Adrenal gland (tissue), 12 donors: ENCODE results near the gene MTCP1. TPM values are rescaled to one million over a fixed set of nuclear protein-coding genes. Genes with fewer than 3 reads are reported as not detected.
A peak's percentile ranks its signal among the peaks of the same experiment; 100 is the strongest.

Experiments
- DNase-seq, 7 donors: peaks; one replicate each; pipeline ENCODE4 v3.0.0-alpha.2; 2019 to 2020
- H3K27ac ChIP-seq, 5 donors: fragments of 200-600 bp; sonication (generic) in 4 of 5; 1 replicate in 3 of 5; 2 replicates in 2 of 5; pipeline versions ENCODE4 v1.5.1 to v1.8.0; 2016 to 2020; ENCODE audit warnings: mild to moderate bottlenecking in 1 of 5
- H3K27me3 ChIP-seq: fragments of 200-600 bp; 2 replicates; pipeline ENCODE4 v1.8.0; 2021
- H3K36me3 ChIP-seq, 2 donors: fragments of 200-600 bp; replicated peaks in 1 of 2; 1 replicate in 1 of 2; 2 replicates in 1 of 2; pipeline versions ENCODE4 v1.5.1 to v1.8.0; 2018 to 2022
- H3K4me1 ChIP-seq, 2 donors: fragments of 200-600 bp; replicated peaks in 1 of 2; 1 replicate in 1 of 2; 2 replicates in 1 of 2; pipeline versions ENCODE4 v1.5.1 to v1.8.0; 2018 to 2021
- H3K4me3 ChIP-seq, 4 donors: fragments of 200-600 bp; sonication (generic) in 3 of 4; one replicate each; pipeline ENCODE4 v1.5.1; 2016 to 2018
- H3K9me3 ChIP-seq, 3 donors: fragments of 200-600 bp; sonication (generic) in 1 of 3; replicated peaks in 1 of 3; 1 replicate in 2 of 3; 2 replicates in 1 of 3; pipeline versions ENCODE4 v1.5.1 to v1.8.0; 2016 to 2021
- POLR2A ChIP-seq, 2 donors: fragments of 450-650 bp; IDR thresholded peaks; one replicate each; pipeline ENCODE4 v1.6.1; 2017; ENCODE audit warnings: antibody characterized with exemption in 2 of 2, mild to moderate bottlenecking in 2 of 2, moderate library complexity in 1 of 2
- WGBS, 4 donors: extraction: QIAGEN DNeasy Blood & Tissue Kit in 2 of 4; methylation state at CpG; one replicate each; pipeline versions ENCODE4 v1.1.5 to v1.1.7; 2013 to 2017; 5-methylcytosine and 5-hydroxymethylcytosine counted together
- intact Hi-C, 2 donors: fragments of 100-400 bp; cut with DNase I; formaldehyde crosslinking; loops; one replicate each; pipeline versions ENCODE4 v1.14.1 to v1.15.0; 2022 to 2023
- polyA plus RNA-seq, 3 donors: library from polyadenylated mRNA; stranded (reverse); fragments of 200-250 nt in 2 of 3; fragments of 350-450 nt in 1 of 3; fragmentation: Illumina TruSeq in 1 of 3; extraction: RNeasy Lipid Tissue Mini Kit (QIAGEN cat#74804) in 1 of 3; gene quantifications; one replicate each; pipeline ENCODE4 v1.2.3, GENCODE V29; 2013 to 2014
- total RNA-seq, 9 donors: library from RNA; depleted of rRNA in 4 of 9; stranded (reverse); fragments of >200 nt in 4 of 9; fragments of 120-200 nt in 1 of 9; fragmentation: NEBNext Ultra II Directional in 1 of 9; extraction: Animal tissue kit (Norgen Biotek cat#: 25700) in 1 of 9; gene quantifications; one replicate each; pipeline versions ENCODE4 v1.1.0 to v1.2.4, GENCODE V29; 2013 to 2023
- TF ChIP-seq, protein P1 (sequence below), 6 experiments: fragments of 450-650 bp in 4 of 6; fragments of 200-600 bp in 2 of 6; sonication (generic) in 1 of 6; IDR thresholded peaks; 1 replicate in 5 of 6; 2 replicates in 1 of 6; pipeline versions ENCODE4 v1.5.1 to v1.8.0; 2016 to 2021; ENCODE audit warnings: antibody characterized with exemption in 6 of 6, mild to moderate bottlenecking in 2 of 6, moderate library complexity in 1 of 6
- donor health status: healthy with polysubstance abuse.
- donor health status: Bipolar disorder and iron deficiency.
- donor health status: DM: yes; HTN: yes; CAD: no.
- donor health status: DM: no; HTN: no; CAD: no.
- donor health status: DM: no; HTN: no; CAD: no.
- donor health status: DM: yes; HTN: yes; CAD: no.

The MTCP1 gene
- total and polyA plus RNA-seq, 12 donors = 1.2 to 218 (median 17.1) TPM; not detected in 1

- intact Hi-C loops = no loop called here
- Histone ChIP-seq H3K4me3 (peak overlapping the region in 2 of 4 donors; percentile 36 to 59), H3K36me3 (peaks cover 0 to 9% of the 10 kb centered on the region in 2 donors), H3K27ac (peak overlapping the region in 2 of 5 donors; percentile 71 to 86), H3K9me3 (no peaks in the 10 kb centered on the region), H3K27me3 (no peaks in the 10 kb centered on the region), H3K4me1 (peaks cover 0 to 10% of the 10 kb centered on the region in 2 donors)
- no peak for DNase-seq
- TF ChIP-seq, protein P1, sequence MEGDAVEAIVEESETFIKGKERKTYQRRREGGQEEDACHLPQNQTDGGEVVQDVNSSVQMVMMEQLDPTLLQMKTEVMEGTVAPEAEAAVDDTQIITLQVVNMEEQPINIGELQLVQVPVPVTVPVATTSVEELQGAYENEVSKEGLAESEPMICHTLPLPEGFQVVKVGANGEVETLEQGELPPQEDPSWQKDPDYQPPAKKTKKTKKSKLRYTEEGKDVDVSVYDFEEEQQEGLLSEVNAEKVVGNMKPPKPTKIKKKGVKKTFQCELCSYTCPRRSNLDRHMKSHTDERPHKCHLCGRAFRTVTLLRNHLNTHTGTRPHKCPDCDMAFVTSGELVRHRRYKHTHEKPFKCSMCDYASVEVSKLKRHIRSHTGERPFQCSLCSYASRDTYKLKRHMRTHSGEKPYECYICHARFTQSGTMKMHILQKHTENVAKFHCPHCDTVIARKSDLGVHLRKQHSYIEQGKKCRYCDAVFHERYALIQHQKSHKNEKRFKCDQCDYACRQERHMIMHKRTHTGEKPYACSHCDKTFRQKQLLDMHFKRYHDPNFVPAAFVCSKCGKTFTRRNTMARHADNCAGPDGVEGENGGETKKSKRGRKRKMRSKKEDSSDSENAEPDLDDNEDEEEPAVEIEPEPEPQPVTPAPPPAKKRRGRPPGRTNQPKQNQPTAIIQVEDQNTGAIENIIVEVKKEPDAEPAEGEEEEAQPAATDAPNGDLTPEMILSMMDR (IDR thresholded peaks at IDR 0.05) = no peak
- TF ChIP-seq POLR2A (IDR thresholded peaks at IDR 0.05) = no peak
- WGBS, 4 donors = 16 to 43% (median 30%) methylated on average over 12 of the region's 12 CpGs
These were observed 898 bp downstream of the MTCP1 start for GRCh38 chrX:155070038-155070437.

- H3K36me3 ChIP-seq = peaks cover 0 to 9% of the 10 kb centered on the region in 2 donors
- WGBS, 4 donors = 72 to 100% (median 94%) methylated on average over 1 of the region's 1 CpG
- H3K9me3 ChIP-seq = no peaks in the 10 kb centered on the region
- DNase-seq = no peak
- intact Hi-C loops = no loop called here
- no peaks in the 10 kb centered on the region for H3K27me3 ChIP-seq
- TF ChIP-seq POLR2A (IDR thresholded peaks at IDR 0.05) = no peak
- TF ChIP-seq, protein P1 (IDR thresholded peaks at IDR 0.05) = no peak
- H3K27ac ChIP-seq = no peak overlapping the region
- H3K4me3 ChIP-seq = peak overlapping the region in 1 of 4 donors; percentile 59
- H3K4me1 ChIP-seq = peaks cover 0 to 10% of the 10 kb centered on the region in 2 donors
These were observed 1.5 kb downstream of the MTCP1 start for GRCh38 chrX:155069414-155069813.

GRCh38 chrX:155068165-155068564 is 2.8 kb downstream of the MTCP1 start:
- intact Hi-C loops = no loop called here
- no peak overlapping the region for H3K4me3 ChIP-seq
- peak in 5 of 7 donors; percentile 34 to 52 (median 46) for DNase-seq
- H3K9me3 ChIP-seq = no peaks in the 10 kb centered on the region
- H3K4me1 ChIP-seq = peaks cover 0 to 10% of the 10 kb centered on the region in 2 donors
- peaks cover 0 to 1% of the 10 kb centered on the region in 2 donors for H3K36me3 ChIP-seq
- no peaks in the 10 kb centered on the region for H3K27me3 ChIP-seq
- TF ChIP-seq, protein P1 (IDR thresholded peaks at IDR 0.05) = no peak
- no peak for TF ChIP-seq POLR2A (IDR thresholded peaks at IDR 0.05)
- peak overlapping the region in 2 of 5 donors; percentile 24 for H3K27ac ChIP-seq
- 14 to 58% (median 36%) methylated on average over 1 of the region's 1 CpG for WGBS, 4 donors

DNA sequence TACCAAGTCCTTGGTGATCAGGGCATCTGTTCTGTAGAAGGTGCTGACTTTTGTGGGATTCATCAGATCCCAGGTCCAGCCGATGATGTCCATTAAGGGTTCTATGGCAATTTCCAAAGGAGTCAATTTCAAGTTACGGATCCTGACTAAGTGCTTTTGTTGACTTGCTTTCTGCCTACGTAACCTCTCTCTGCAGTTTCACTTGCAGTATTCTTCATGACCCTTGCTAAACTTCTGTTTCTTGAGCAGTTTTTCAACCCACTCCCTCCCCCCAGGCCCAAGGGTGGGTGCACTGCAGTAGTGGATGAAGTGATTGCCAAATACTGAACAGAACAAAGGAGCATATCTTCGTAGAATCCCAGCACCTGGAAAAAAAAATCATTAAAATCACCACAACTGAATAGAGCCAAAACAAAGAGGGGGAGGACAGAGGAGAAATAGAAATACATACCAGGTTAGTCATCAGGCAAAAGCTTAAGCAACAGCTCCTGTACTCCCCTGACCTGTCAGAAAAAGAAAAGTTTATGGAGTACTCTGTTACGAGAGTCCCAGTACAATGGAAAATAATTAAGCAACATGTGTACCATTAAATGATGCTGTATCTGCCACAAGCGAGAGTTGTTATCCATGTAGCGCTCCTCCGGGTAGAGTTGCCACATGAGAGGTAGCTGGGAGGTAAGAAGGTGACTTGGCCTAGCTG is 5.8 kb downstream of the MTCP1 start:
- Histone ChIP-seq H3K27me3 (no peaks in the 10 kb centered on the region), H3K27ac (peak overlapping the region in 4 of 5 donors; percentile 14 to 55 (median 16)), H3K36me3 (no peaks in the 10 kb centered on the region), H3K4me3 (no peak overlapping the region), H3K9me3 (no peaks in the 10 kb centered on the region), H3K4me1 (no peaks in the 10 kb centered on the region)
- DNase-seq = peak in 1 of 7 donors; percentile 18
- WGBS, 4 donors = 71 to 75% (median 73%) methylated on average over 7 to 8 of the region's 8 CpGs
- intact Hi-C loops = no loop called here
- TF ChIP-seq, protein P1 (IDR thresholded peaks at IDR 0.05) = no peak
- TF ChIP-seq POLR2A (IDR thresholded peaks at IDR 0.05) = no peak
